HTERT RPE-1 (cell line): ENCODE data around the gene UBAC2.

ENCODE experiments used
- in situ Hi-C: fragments of 300-500 bp; cut with MboI; formaldehyde crosslinking; loops from 4 replicates; pipeline ENCODE4 v1.14.3; 2020; ENCODE audit warnings: low sequenced_read_pairs

Gene UBAC2

GRCh38 chr13:99267927-99268326 is 67.3 kb downstream of the UBAC2 start:
- in situ Hi-C loops = no loop called here

GRCh38 chr13:99268822-99269221 is 68.2 kb downstream of the UBAC2 start:
- in situ Hi-C loops = no loop called here

DNA sequence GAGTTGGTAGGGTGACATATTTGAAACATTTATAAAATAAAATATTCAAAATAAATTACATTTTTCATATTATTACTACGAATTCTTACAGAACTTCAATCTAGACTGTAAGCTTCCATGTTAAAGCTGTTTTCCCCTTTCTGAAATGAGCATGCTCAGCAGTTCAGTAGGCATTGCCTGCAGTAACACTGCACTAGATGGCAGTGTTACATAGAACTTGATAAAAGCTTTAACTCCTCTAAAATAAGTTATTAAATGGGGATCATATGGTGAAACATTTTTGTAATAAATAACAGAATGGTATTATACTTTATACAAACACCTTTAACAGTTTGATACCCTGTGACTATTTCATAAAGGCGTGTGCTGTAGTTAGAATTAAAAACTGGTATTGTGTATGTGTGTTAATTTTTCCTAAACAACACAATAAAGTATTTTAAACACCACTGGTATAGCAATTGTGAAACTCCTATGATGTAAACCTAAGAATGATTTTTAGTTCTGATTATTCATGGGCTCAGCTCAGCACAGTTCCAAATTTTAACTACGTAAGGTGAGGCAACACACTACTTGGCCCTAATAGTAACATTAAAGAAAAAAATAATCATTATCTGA is 69.1 kb downstream of the UBAC2 start:
- in situ Hi-C loops = no loop called here

GRCh38 chr13:99270518-99270917 is 69.9 kb downstream of the UBAC2 start:
- in situ Hi-C loops = no loop called here

DNA sequence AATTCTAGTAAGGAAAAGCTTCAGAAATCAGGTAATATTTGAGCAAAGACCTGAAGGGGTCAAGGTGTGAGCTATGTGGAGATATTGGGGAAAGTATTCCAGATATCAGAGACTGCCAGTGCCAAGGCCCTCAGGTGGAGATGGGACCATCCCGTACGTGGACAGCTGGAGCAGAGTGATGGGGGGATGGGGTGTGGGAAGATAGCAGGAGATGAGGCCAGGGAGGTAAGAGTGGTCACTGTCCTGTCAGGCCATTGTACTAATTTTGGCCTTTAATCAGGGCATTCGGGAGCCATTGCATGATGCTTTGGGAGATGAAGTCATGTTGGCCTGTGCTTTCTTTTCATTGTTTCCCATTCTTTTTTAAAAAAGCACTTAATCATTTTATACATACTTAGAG is 70.6 kb downstream of the UBAC2 start:
- in situ Hi-C loops = no loop called here

- in situ Hi-C loops = no loop called here
Observed at GRCh38 chr13:99272481-99272880, 71.8 kb downstream of the UBAC2 start.

GRCh38 chr13:99273128-99273527 is 72.5 kb downstream of the UBAC2 start:
- in situ Hi-C loops = no loop called here

- in situ Hi-C loops = no loop called here
Observed at GRCh38 chr13:99275093-99275469, 74.4 kb downstream of the UBAC2 start.

DNA sequence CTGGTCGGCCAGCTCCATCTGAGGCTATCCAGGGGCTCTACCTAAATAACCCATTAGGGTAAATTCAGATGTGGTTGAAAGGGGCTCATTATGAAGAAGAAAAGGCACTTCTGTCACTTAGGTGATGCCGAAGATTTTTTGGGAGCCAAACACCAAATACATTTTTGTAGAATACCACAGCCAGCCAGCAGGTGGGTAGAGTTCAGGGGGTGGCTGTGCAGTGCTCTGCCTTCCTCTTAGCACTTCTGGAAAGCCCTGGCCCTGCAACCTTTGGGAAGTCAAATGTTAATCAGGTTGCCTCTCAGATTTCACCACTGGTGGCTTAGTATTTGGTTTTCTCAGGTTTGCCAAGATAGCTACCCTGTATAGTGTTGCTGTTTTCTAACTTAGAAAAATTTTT is 76.1 kb downstream of the UBAC2 start:
- in situ Hi-C loops = no loop called here

GRCh38 chr13:99277629-99278028 is 77.0 kb downstream of the UBAC2 start:
- in situ Hi-C loops = no loop called here

DNA sequence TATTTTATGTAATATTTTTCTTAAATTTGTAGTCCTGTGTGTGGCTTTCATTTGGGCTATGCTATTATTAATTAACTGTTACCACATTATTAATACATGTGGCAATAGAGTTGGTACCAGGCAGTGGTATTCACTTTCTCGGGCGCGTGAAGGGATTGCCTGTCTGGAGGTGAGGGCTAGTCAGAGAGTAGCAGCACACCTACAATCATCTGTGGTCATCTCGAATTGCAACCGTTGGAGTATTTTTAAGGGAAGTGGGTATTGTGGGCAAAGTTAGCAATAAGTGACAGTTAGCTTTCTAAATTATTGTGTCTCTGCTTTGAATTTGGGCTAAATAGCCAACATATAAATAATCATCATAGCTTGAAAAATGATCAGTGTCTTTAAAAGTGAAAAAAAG is 77.5 kb downstream of the UBAC2 start:
- in situ Hi-C loops = no loop called here

GRCh38 chr13:99278843-99279242 is 78.2 kb downstream of the UBAC2 start:
- in situ Hi-C loops = no loop called here

GRCh38 chr13:99279637-99280036 is 79.0 kb downstream of the UBAC2 start:
- in situ Hi-C loops = no loop called here

DNA sequence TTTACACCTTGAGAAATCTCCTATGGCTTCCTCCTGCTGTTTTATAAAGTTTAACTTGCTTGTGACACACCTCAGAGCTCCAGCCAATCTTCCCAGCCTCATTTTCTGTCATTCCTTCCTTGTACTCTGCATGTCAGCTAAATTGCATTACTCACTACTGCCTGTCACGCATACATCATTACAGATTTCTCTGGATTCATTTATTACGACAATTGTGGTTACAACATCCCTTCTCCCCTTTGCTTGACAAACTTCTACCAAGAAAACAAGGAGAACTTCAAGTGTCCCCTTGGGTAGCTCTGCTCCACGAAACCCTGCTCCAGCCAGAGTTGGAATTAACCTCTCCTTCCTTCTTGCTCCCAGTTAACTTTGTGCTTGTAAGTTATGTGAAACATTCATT is 79.5 kb downstream of the UBAC2 start:
- in situ Hi-C loops = no loop called here

GRCh38 chr13:99281811-99282263 is 81.2 kb downstream of the UBAC2 start:
- in situ Hi-C loops = no loop called here

DNA sequence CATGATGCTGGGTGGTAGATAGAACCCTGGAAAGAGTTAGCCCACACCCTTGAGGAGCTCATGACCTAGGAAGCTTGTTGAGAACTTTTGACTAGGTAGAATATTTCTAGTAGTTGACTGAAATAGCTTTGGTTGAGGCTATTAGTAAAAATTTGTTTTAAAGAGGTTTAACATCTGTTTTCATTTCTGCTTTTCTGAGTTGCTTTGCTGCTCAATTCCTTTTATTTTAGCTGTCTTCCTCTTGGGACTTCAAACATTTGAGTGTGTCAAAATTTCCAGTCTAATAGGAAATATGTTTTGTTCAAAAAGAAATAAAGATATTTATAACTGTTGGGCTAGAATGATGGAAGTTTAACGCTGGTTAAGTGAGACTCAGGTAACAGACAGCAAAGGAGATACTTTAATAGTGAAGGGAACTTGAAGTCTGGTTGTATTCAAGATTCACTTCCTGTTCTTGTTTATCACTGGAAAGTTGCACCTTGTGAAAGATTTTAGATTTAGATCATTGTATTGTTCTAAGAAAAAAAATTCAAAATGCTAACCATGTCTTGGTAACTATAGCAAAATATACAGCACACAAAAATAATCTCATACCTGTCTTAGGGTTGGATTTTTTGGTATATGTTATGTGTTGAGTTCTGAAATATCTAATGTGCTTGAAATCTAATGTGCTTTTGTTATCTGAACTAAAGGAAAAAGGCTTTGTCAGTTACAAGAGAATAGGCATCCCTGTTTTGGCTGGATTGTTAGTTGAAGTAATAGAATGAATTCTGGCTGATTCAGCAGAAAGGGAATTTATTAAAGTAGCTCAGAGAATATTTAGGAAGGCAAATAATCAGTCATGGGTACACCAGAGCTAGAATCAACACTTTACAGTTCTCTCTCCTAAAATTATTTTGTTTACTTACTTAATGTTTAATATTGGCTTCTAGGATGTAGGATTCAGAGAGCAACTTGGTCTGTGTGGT is 81.9 kb downstream of the UBAC2 start:
- in situ Hi-C loops = no loop called here

- in situ Hi-C loops = no loop called here
Observed at GRCh38 chr13:99285432-99286182, 85.0 kb downstream of the UBAC2 start.

DNA sequence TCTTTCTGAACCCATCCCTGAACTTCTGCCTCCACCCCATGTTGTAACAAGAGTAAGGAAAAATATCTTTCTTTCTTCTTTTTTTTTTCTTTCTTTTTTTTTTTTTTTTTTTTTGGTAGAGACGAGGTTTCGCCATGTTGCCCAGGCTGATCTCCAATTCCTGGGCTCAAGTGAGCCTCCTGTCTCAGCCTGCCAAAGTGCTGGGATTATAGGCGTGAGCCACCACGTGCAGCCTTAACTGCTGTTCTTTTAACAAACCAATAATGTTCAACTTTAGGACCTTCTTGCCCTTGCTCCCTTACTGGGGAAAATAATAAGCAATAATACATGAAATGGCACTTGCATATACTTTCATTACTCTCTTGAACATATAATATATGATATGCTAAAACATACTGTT is 86.9 kb downstream of the UBAC2 start:
- in situ Hi-C loops = no loop called here

DNA sequence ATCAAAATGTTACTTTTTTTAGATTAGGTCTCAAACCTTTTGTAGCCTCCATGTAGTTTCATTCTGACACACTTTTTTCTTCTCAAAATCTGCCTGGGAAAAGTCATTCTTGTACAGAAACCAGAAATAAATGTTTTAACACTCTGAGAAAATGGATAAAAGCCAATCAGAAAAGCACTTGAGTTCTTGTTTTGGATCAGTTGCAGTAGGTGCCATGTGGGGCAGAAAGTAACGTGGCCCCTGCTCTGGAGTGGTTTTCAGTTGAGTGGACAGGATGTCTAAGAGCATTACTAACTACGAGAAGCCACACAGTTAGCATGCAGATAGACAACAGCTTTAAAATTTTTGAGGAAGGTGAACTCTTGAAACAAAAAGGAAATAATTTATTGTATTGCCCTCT is 87.4 kb downstream of the UBAC2 start:
- in situ Hi-C loops = no loop called here

DNA sequence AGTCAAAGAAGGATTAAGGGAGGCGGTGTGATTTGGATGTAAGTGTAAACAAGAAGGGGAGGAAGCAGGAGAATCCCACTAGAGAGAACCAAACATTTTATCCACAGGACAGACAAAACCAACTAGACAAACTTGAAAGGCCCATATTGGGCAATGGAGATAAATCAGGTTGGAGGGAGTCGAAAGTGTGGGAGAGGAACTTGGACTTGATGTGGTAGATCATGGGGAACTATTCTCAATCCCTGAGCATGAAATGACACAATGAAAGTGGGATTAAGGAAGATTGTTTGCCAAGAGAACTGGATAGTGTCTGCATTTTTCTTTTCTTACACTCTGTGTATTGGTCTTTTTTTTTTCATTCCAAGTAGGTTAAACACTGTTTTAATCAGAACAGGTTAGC is 88.6 kb downstream of the UBAC2 start:
- in situ Hi-C loops = no loop called here

DNA sequence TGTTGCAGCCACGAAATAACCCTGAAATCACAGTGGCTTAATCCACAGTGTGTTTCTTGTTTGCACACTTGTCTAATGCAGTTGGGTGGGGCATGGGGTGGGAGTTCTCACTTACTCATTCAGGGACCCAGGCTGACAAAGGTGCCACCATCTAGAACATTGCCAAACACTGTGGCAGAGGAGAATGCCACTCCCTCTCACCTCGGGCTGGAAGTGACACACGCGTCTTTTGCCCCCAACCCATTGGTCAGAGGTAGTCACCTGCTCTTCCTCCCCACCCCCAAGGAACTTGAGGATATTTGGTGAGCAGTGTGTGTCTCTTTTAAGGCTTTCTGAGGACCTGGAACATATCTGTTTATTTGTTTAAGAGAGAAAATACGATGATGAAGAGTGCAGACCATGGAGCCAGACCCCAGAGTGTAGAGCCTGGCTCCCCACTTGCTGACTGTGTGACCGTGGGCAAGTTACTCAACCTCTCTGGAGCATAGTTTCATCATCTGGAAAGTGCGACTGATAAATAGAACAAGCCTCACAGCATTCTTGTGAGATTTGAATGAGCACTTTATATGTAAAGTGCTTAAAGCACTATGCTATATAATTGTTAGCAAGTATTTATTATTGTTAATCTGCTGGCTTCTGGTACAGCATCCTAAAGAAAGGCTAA is 89.2 kb downstream of the UBAC2 start:
- in situ Hi-C loops = no loop called here
